A673 (cell line): ENCODE measurements around the gene PDXDC1.
"Not testable (repeated sequence)": the region's sequence is repeated elsewhere in the genome, so short reads cannot be mapped to it uniquely, and the experiment has no call there.

Experiments used
- CTCF ChIP-seq: fragments of 300-800, 200-600 bp; sonication (generic); conservative IDR thresholded peaks from 2 replicates; pipeline ENCODE4 v1.5.1; 2017; ENCODE audit warnings: low read depth, mild to moderate bottlenecking, antibody characterized with exemption, low read length, moderate library complexity, mixed read lengths
- EZH2 ChIP-seq: fragments of 200-600 bp; sonication (generic); IDR thresholded peaks from 2 replicates; pipeline ENCODE4 v1.6.1; 2017; ENCODE audit warnings: borderline replicate concordance, low read depth, mild to moderate bottlenecking, mixed read lengths, antibody characterized with exemption, low read length; ENCODE audit not compliant: poor library complexity, severe bottlenecking

- not testable (repeated sequence) for TF ChIP-seq CTCF, EZH2
These were observed 18.7 kb downstream of the PDXDC1 start for GRCh38 chr16:14993277-14994151.
